Stomach (tissue), 4 donors: ENCODE data around the gene CAB39.

ENCODE experiments used
- POLR2A ChIP-seq, 4 donors: fragments of 450-650 bp; IDR thresholded peaks; one replicate each; pipeline ENCODE4 v1.6.1; 2016; ENCODE audit warnings: antibody characterized with exemption in 4 of 4, control low read depth in 2 of 4, mild to moderate bottlenecking in 1 of 4, moderate library complexity in 1 of 4
- POLR2AphosphoS5 ChIP-seq, 3 donors: sonication (generic); formaldehyde crosslinking; IDR thresholded peaks; one replicate each; pipeline ENCODE4 v1.6.1; 2016; ENCODE audit warnings: antibody characterized with exemption in 3 of 3
- TF ChIP-seq, protein P1 (sequence below), 7 experiments: fragments of 450-650 bp in 4 of 7; fragments of 200-600 bp in 3 of 7; sonication (generic) in 3 of 7; IDR thresholded peaks; one replicate each; pipeline ENCODE4 v1.5.1; 2016 to 2019; ENCODE audit warnings: antibody characterized with exemption in 7 of 7, control low read depth in 2 of 7, mild to moderate bottlenecking in 1 of 7

- TF ChIP-seq, protein P1, sequence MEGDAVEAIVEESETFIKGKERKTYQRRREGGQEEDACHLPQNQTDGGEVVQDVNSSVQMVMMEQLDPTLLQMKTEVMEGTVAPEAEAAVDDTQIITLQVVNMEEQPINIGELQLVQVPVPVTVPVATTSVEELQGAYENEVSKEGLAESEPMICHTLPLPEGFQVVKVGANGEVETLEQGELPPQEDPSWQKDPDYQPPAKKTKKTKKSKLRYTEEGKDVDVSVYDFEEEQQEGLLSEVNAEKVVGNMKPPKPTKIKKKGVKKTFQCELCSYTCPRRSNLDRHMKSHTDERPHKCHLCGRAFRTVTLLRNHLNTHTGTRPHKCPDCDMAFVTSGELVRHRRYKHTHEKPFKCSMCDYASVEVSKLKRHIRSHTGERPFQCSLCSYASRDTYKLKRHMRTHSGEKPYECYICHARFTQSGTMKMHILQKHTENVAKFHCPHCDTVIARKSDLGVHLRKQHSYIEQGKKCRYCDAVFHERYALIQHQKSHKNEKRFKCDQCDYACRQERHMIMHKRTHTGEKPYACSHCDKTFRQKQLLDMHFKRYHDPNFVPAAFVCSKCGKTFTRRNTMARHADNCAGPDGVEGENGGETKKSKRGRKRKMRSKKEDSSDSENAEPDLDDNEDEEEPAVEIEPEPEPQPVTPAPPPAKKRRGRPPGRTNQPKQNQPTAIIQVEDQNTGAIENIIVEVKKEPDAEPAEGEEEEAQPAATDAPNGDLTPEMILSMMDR (IDR thresholded peaks at IDR 0.05): no peak
- TF ChIP-seq POLR2A (IDR thresholded peaks at IDR 0.05): no peak
- TF ChIP-seq POLR2AphosphoS5 (IDR thresholded peaks at IDR 0.05): no peak
Observed at GRCh38 chr2:230666885-230667712, 45.5 kb upstream of the CAB39 start.
